Daoy (cell line): ENCODE measurements around the gene EME2. TPM values are rescaled to one million over a fixed set of nuclear protein-coding genes. Genes with fewer than 3 reads are reported as not detected.
"Not testable (repeated sequence)": the region's sequence is repeated elsewhere in the genome, so short reads cannot be mapped to it uniquely, and the experiment has no call there.

Source experiments
- DNase-seq: peaks from one replicate; pipeline ENCODE4 v3.0.0-alpha.2; 2015; ENCODE audit warnings: low read depth
- total RNA-seq: library from RNA; depleted of rRNA; stranded (reverse); fragments of >200 nt; shearing (Covaris generic); gene quantifications from 2 replicates; pipeline ENCODE4 v1.2.3, GENCODE V29; 2014

EME2 gene
- total RNA-seq, 1 experiment from 2014 or later = 8.6 TPM

GRCh38 chr16:1791256-1791942 lies 18.8 kb downstream of the EME2 start:
- peak; percentile 2 for DNase-seq

DNA sequence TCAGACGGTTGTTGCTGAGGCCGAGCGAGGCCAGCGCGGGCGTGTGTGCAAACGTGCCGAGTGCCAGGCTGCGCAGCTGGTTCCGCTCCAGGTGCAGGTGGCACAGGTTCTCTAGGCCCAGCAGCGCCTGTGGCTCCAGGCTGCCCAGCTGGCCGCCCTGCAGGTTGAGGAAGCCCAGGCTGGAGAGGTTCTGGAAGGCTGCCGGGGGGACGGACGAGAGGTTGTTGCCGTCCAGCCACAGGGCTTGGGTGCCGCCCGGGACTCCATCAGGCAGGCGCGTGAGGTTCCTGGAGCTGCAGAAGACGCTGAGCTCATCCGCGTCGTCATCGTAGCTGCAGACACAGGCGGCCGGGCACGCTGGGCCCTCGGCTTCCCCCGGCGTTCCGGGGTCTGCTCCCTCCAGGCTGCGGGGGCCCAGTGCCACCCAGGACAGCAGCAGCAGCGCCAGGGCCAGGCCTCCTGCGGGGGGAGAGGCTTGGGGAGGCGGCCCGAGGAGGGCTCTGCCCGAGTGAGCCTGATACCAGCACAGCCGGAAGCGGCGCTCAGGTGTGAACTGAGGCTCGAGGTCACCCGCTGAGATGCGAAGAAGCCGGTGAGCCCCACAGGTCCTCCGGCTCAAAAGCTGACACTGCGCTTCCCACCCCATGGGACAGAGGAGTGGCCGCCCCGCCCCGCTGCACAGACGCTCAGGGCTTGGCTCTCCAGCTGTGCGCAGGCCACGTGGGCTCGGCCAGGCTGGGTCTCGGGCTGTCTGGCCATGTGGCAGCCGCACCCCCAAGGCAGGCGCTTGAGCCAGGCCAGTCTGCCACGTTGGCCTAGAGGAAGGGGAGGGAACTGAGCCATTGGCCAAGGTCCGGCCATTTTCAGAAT lies 19.6 kb downstream of the EME2 start:
- peak; percentile 0 for DNase-seq

- DNase-seq = no peak
Observed at GRCh38 chr16:1792836-1793577, 20.4 kb downstream of the EME2 start.

- DNase-seq = no peak
Observed at GRCh38 chr16:1793578-1794220, 21.1 kb downstream of the EME2 start, which contains the start of gene IGFALS. Gene IGFALS (minus strand): TSS chr16:1793705. CDS start chr16:1793652, 53 bp downstream.

DNA sequence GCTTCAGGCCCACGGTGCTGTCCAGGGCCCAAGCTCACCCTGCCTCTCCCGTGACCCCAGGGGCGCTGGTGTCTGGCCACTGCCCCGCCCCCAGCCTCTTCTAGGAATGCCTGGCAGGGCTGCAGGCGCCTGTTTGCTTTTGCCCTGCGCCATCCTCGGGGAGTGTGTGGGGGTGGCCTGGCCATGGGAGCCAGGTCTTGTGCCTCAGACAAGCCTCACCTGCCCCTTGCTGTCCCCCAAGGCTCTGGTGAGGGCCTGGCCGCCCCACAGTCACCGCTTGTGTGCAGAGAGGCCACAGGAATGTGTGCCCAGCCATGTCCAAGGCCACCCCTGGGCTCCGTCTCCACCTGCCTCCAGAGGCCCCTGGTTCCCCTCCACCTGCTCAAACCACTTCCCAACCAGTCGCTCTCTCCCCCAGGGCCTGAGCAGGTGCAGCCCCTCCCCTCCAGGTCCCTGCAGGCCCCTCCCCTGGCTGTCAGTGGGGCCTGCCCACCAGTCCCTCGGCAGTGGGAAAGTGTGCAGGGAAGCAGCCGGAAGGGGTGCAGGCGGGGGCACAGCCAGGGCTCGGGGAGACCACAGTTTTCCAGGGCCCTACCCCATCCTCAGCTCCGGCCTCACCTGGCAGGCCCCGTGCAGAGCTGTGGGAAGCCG lies 21.7 kb downstream of the EME2 start:
- no peak for DNase-seq

- no peak for DNase-seq
Observed at GRCh38 chr16:1794908-1795666, 22.5 kb downstream of the EME2 start.

- DNase-seq = not testable (repeated sequence)
Observed at GRCh38 chr16:1799263-1799662, 26.7 kb downstream of the EME2 start.

GRCh38 chr16:1800701-1801100 lies 28.1 kb downstream of the EME2 start:
- no peak for DNase-seq

DNA sequence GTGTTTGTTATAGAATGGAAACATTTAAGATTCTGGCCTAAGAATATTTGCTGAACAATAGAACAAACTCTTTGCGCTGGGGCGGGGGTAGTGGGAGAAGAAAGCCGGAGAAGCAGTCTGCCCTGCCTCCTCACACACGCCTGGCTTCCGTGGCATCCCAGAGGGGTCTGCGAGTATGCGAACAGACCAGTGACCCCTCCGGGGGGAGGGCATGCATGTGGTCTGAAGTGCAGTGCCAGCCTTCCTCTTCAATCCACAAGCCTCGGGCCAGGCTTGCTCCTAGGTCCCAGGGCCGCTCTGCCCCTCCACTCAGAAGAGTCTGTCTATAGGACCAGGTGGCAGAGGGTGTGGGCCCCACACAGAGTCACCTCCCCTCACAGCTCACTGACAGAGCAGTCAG lies 35.0 kb downstream of the EME2 start:
- DNase-seq = no peak

DNA sequence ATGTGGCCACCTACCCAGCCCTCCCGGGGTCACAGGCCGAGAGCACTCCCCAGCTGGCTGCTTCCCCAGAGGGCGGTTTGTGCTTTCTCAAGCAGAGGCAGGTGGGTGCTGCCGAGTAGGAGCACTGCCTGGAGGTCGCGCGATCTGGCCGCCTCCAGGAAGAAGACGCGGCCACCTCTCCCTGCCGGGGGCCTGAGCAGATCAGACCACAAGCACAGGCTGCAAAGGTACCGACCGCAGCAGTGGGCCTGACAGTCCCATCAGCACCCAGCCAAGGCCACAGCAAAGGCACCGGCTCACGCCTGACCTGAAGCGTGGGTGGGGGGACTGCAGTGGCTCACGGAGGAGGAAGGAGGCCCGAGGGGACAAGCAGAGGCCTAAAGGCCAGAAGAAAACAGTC lies 36.1 kb downstream of the EME2 start:
- no peak for DNase-seq

DNA sequence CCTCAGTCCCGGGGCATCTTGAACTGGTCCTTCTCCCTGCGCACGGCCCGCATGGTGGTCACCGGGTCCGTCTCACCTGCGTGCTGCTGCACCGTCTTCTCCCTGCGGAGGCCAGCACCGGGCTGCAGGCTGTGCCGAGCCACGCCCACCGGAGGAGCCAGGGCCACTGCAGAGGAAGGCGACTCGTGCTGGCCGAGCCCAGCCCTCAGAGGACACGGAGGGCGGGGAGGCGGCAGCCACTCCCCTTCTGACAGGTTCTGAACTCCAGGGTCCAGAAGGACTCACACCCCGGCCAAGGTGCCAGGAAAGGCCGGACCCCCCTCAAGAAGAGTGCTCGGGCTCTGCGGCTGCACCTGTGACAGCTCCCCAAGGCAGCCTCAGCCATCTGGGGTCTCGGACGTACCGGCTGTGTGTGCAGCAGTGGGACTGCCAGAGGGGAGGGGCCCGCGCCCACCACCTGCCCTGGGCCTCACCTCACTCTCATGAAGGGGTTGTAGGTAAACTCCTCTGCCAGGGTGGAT lies 36.7 kb downstream of the EME2 start:
- DNase-seq = no peak

DNA sequence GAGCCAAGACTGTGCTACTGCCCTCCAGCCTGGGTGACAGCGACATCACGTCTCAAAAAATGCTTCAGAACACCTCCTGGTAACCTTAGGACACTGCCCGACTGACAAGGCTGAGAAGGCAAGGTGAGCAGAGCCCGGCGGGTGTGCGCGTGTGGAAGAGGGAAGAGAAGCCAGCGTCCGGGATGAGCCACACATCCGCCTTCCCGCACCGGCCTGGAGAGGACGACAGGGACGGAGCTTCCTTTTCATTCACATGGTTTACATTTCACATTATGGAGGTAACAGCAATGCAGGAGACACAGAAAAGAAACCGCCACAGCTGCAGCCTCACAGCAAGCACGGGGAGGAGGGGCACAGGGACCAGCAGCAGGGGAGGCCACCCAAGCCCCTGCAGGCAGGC lies 37.5 kb downstream of the EME2 start:
- DNase-seq = no peak

GRCh38 chr16:1810536-1810935 lies 37.9 kb downstream of the EME2 start:
- DNase-seq = no peak

- DNase-seq = peak; percentile 55
Observed at GRCh38 chr16:1812732-1813163, 40.1 kb downstream of the EME2 start.

DNA sequence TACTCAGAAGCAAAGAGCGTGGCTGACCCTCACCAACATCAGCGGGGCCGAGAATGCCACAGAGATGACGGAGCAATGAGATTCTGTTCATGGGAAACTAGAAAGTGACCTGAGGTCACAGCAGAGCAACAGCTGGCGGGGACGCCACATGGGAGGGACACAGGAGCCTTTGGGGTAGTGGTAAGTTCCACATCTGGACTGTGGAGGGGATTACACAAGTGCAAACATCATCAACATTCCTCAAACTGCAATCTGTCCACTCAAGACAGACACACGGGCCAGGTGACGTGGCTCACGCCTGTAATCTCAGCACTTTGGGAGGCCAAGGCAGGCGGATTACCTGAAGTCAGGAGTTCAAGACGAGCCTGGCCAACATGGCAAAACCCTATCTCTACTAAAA lies 42.9 kb downstream of the EME2 start:
- DNase-seq = no peak

GRCh38 chr16:1816396-1817275 lies 44.0 kb downstream of the EME2 start:
- DNase-seq = no peak

GRCh38 chr16:1817276-1817589 lies 44.6 kb downstream of the EME2 start:
- DNase-seq = no peak

DNA sequence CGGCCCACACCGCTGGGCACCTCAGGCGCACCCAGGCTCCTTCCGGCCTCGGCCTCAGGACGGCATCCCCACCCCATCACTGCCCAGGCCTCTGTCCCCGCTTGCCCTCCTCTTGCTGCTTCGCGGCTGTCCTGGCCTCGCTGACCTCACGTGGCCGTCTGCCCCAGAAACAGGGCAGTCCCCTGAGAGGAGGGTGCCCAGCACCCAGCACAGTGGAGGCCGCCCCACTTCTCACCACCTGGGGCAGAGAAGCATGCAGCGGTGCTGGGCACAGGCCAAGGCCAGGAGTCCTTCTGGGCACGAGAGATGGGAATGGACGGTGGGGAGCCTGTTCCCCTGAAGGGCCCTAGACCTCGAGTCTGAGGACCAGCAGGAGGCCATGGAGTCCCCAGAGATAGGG lies 45.1 kb downstream of the EME2 start:
- DNase-seq = no peak

GRCh38 chr16:1818204-1818872 lies 45.7 kb downstream of the EME2 start:
- DNase-seq = no peak
